ENCODE results near the gene CCR9. TPM values are rescaled to one million over a fixed set of nuclear protein-coding genes. Genes with fewer than 3 reads are reported as not detected.

The CCR9 gene
- total RNA-seq, 2 experiments from 2014 or later = not detected

DNA sequence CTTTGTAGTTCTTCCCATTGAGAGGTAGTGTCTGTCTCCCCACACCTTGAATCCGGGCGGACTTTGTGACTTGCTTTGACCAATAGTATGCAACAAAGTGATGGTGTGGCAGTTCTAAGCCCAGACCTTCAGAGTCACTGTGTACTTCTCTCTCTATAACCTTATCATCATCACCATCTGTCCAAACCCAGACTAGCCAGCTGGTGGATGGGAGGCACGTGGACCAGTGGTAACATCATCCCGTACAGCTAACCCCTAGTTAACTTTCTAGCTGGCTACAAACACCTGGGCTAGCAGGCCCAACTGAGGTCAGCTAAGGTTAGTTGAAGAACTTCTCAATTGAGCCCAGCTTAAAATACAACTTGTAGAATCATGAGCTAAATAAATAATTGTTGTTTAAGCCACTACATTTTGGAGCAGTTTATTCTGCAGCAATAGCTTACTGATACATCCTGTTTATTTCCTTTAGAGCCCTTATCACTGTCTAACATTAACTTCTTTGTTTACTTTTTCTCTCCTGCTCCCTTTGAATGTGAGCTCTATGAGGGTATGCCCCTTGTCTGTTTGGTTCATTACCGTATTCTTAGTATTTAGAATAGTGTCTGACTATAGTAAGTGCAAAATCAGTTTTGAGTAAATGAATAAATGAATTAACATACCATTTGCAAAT is 11.5 kb upstream of the CCR9 start:
- CTCF ChIA-PET = no interaction called here
- no peak for DNase-seq
- Mint-ChIP-seq H3K4me1 (ENCODE audit: low read depth) (peaks cover 8% of the 10 kb centered on the region), H3K27me3 (ENCODE audit: low read depth) (peaks cover 32% of the 10 kb centered on the region), H3K27ac (no peak overlapping the region), H3K36me3 (ENCODE audit: low read depth) (no peaks in the 10 kb centered on the region), H3K9me3 (peaks cover 4% of the 10 kb centered on the region), H3K4me3 (no peak overlapping the region)
- intact Hi-C loops (cut with micrococcal nuclease) = no loop called here

DNA sequence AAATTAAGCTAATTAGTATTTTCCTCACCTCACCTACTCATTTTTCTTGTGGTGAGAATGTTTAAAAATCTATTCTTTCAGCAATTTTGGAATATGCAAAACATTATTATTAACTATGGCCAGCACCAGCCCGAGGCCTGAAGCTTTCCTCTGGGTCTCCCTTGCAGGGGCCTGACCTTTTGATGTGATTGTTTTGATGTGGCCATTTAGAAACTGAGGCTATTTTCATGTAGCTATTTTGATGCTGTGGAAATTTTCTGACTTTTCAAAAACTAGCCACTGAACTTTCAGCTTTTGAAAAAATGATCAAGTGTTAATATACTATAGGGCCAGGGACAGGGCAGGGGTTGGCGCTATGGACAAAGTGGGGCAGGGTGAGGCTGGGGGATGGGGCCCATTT is 8.2 kb upstream of the CCR9 start:
- no peaks in the 10 kb centered on the region for H3K36me3 Mint-ChIP-seq (ENCODE audit: low read depth)
- H3K4me1 Mint-ChIP-seq (ENCODE audit: low read depth) = peaks cover 14% of the 10 kb centered on the region
- peaks cover 12% of the 10 kb centered on the region for H3K27me3 Mint-ChIP-seq (ENCODE audit: low read depth)
- H3K9me3 Mint-ChIP-seq = peaks cover 4% of the 10 kb centered on the region
- H3K4me3 Mint-ChIP-seq = no peak overlapping the region
- CTCF ChIA-PET = interaction anchor here (0.6 kb wide), 1 partner anchor 284 kb away, joined by 3 read pairs; the partner anchor contains the start of gene LIMD1
- H3K27ac Mint-ChIP-seq = no peak overlapping the region
- DNase-seq = no peak
- intact Hi-C loops (cut with micrococcal nuclease) = no loop called here

DNA sequence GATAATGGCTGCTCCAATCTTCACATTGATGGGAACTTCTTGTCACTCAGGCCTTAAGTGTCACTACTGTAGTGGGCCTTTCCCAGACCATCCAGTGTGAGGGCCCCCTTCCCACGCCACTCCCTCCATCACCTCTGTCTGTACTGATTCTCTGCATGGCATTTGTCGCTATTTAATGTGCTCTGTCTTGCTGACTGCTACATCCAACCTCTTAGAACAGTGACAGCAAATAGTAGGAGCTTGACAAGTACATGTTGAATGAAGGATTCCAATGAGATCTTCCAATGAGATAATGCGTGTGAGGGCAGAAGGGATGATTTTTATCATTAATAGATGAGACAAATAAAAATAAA is 5.6 kb upstream of the CCR9 start:
- no peak for DNase-seq
- Mint-ChIP-seq H3K4me1 (ENCODE audit: low read depth) (peaks cover 14% of the 10 kb centered on the region), H3K4me3 (no peak overlapping the region), H3K36me3 (ENCODE audit: low read depth) (no peaks in the 10 kb centered on the region), H3K27ac (no peak overlapping the region), H3K9me3 (no peaks in the 10 kb centered on the region), H3K27me3 (ENCODE audit: low read depth) (peaks cover 9% of the 10 kb centered on the region)
- intact Hi-C loops (cut with micrococcal nuclease) = loop anchor here (1.0 kb wide), 1 partner anchor 19 kb away; no protein-coding TSS in a partner anchor
- CTCF ChIA-PET = interaction anchor here (1.4 to 1.7 kb wide), 2 partner anchors 39 to 198 kb away, joined by 4 read pairs; no protein-coding TSS in a partner anchor

DNA sequence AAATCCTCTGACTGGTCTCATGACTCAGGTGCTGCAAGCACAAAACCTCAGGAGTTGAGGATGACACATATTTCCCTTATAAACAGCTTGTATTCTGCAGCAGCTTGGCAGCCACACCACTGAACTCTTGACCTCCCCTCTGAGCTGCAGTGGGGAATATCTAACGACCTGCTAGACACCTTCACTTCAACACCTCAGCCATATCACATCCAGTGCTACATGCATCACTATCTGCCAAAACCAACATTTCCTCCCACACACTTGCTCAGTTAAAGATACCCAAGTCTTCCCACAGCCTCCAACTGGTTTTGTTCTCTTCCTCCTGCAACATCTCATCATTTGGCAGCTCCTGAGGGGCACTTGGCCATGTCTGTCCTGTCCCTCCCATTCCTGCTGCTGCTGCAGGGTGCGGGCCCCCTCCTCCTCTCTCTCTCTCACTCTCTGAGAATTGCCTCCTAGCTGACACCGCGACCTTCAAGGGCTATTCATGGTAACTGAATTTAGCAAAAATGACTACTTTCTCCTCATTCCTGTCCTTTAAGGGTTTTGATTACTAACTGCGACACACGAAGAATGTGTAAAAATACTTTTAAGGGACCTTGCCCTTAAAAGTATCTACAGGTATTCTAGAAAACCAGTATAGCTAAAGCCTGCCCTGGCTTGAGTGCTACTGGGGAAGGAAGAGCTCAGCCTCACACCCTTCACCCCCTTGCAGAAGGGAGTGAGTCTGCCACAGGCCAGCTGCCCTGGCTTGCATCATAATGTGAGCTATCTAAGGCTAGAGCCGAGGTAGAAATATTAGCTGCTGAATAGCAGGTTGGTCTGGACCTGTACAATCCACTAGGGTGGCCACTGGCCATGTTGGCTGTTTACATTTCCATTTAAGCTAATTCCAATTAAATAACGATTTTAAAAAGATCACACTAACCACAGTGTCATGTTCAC is 5.0 kb upstream of the CCR9 start:
- intact Hi-C loops (cut with micrococcal nuclease) = loop anchor here (1.0 kb wide), 1 partner anchor 20 kb away; no protein-coding TSS in a partner anchor
- DNase-seq = peak; percentile 49
- CTCF ChIA-PET = interaction anchor here (0.9 to 1.7 kb wide), 3 partner anchors 38 to 198 kb away, joined by 3 to 4 read pairs (median 4); no protein-coding TSS in a partner anchor
- Mint-ChIP-seq H3K27me3 (ENCODE audit: low read depth) (peaks cover 6% of the 10 kb centered on the region), H3K27ac (no peak overlapping the region), H3K9me3 (no peaks in the 10 kb centered on the region), H3K4me1 (ENCODE audit: low read depth) (peaks cover 14% of the 10 kb centered on the region), H3K4me3 (no peak overlapping the region), H3K36me3 (ENCODE audit: low read depth) (no peaks in the 10 kb centered on the region)

DNA sequence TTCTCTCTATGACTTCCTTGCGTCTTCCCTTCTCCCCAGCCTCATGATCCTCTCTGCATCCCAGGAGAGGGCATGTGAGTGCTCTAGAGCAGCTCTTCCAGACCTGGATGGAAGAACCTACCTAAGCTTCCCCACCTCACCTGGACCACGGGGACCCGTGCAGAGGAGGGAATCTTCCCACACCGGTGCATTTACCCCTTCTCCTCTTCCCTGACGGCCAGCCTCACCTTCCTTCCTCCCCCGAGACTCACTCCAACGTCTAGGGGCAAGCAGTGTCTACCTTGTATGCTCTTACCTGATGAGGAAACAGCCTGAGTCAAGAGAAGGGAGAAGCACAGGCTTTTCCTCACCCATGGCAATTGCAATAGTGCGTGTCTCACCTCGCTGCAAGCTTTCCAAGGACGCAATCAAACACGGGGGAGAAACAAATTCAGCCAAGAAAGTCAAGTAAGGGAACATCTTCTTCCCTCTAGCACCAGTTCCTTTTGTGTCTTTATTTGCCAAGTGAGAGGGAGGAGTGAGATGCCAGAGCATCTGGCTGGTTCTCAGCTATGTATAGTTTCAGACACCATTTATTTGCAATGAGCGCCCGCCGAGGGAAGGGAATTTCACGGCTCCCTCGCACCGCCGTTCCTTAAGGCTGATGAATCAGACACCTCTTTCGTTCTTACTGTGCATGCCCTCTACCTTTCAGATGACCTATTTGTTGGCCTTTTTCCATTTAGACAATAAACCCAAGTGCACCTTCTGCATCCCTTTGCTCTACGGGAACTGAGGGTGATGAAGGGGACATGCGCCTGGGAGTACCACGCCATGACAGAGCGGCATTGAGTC is 1.8 kb upstream of the CCR9 start:
- Mint-ChIP-seq H3K27ac (no peak overlapping the region), H3K4me3 (no peak overlapping the region), H3K9me3 (no peaks in the 10 kb centered on the region), H3K4me1 (ENCODE audit: low read depth) (peaks cover 24% of the 10 kb centered on the region), H3K27me3 (ENCODE audit: low read depth) (peaks cover 4% of the 10 kb centered on the region), H3K36me3 (ENCODE audit: low read depth) (no peaks in the 10 kb centered on the region)
- no peak for DNase-seq
- intact Hi-C loops (cut with micrococcal nuclease) = no loop called here
- CTCF ChIA-PET = no interaction called here

DNA sequence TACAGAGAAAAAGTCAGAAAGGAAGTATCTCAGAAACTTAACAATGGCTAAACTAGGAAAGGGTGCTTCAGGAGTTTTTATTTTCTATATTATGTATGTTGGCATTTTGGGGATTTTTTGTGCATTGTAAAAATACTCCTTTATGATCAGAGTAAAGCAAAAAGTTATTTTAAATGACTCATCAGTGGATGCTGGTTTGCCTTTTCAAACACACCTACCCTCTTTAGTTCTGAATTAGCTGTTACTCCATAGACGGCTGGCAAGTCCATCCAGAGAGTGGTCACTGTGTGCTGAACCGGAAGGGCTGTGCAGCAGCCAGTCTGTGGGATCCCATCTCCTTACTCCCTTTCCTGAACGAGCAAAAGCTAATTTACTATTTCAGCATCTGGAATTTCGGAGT is 942 bp downstream of the CCR9 start:
- Mint-ChIP-seq H3K36me3 (ENCODE audit: low read depth) (no peaks in the 10 kb centered on the region), H3K4me1 (ENCODE audit: low read depth) (peaks cover 21% of the 10 kb centered on the region), H3K27me3 (ENCODE audit: low read depth) (peaks cover 14% of the 10 kb centered on the region), H3K9me3 (no peaks in the 10 kb centered on the region), H3K27ac (no peak overlapping the region), H3K4me3 (no peak overlapping the region)
- no peak for DNase-seq
- intact Hi-C loops (cut with micrococcal nuclease) = no loop called here
- CTCF ChIA-PET = interaction anchor here (0.6 to 1.1 kb wide), 2 partner anchors 224 to 227 kb away, joined by 3 to 5 read pairs; no protein-coding TSS in a partner anchor

DNA sequence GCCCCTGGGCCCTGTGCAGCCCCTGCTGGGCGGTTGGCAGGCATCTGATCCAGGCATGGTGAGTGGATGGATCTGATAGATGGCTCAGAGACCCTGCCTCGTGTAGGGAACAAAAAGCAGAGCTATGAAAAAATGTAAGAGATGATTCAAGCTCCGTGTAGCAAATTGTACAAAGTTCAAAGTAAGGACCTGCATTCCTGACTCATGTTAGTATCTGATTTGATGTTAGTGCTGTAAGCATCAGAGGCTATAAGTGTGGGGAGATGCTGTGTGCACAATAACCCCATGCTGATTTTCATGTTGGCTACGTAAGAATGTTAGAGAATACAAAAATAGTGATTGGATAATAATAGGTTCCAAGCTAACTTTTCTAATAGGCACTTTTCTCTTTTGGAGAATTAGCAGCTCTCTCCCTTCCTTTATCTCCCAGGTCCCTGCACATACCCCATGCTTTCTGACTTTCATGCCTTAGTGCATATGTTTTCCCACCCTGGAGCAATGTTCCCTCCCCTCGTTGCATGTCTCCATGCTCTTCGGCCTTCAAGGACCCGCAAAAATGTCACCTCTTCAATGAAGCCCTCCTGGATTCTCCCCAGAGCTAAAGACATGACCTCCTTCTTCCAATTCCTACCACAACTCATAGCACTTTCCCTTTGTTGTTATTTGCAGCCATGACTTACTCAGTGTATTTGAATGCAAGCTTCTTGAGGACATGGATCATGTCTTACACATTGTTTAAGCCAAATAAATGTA is 1.6 kb downstream of the CCR9 start:
- no peaks in the 10 kb centered on the region for H3K9me3 Mint-ChIP-seq
- no peak overlapping the region for H3K4me3 Mint-ChIP-seq
- no peak for DNase-seq
- peaks cover 25% of the 10 kb centered on the region for H3K4me1 Mint-ChIP-seq (ENCODE audit: low read depth)
- intact Hi-C loops (cut with micrococcal nuclease) = no loop called here
- H3K27me3 Mint-ChIP-seq (ENCODE audit: low read depth) = peaks cover 18% of the 10 kb centered on the region
- no peaks in the 10 kb centered on the region for H3K36me3 Mint-ChIP-seq (ENCODE audit: low read depth)
- CTCF ChIA-PET = interaction anchor here (0.6 to 1.1 kb wide), 3 partner anchors 191 to 228 kb away, joined by 3 to 5 read pairs (median 3); no protein-coding TSS in a partner anchor
- no peak overlapping the region for H3K27ac Mint-ChIP-seq

DNA sequence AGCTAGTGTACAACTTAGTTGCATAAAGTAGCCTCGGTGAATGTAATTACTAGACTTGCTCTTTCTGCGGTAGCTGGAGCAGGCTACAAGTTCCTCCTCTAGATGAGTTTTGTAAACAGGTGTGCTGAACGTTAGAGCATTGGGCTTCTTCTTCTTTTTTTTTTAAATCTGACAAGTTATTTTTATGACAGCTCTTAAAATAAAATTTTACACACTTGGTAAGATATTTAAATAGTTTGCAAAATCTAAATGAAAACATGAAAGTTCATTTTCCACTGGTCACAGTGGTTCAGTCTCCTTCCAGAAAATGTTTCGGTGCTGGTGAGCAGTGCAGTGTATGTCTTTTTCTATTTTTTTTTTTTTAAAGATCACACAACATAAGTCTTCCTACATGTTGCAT is 3.0 kb downstream of the CCR9 start:
- no peak overlapping the region for H3K4me3 Mint-ChIP-seq
- H3K27ac Mint-ChIP-seq = no peak overlapping the region
- H3K9me3 Mint-ChIP-seq = no peaks in the 10 kb centered on the region
- H3K36me3 Mint-ChIP-seq (ENCODE audit: low read depth) = no peaks in the 10 kb centered on the region
- DNase-seq = no peak
- intact Hi-C loops (cut with micrococcal nuclease) = no loop called here
- peaks cover 35% of the 10 kb centered on the region for H3K4me1 Mint-ChIP-seq (ENCODE audit: low read depth)
- peaks cover 16% of the 10 kb centered on the region for H3K27me3 Mint-ChIP-seq (ENCODE audit: low read depth)
- CTCF ChIA-PET = no interaction called here

DNA sequence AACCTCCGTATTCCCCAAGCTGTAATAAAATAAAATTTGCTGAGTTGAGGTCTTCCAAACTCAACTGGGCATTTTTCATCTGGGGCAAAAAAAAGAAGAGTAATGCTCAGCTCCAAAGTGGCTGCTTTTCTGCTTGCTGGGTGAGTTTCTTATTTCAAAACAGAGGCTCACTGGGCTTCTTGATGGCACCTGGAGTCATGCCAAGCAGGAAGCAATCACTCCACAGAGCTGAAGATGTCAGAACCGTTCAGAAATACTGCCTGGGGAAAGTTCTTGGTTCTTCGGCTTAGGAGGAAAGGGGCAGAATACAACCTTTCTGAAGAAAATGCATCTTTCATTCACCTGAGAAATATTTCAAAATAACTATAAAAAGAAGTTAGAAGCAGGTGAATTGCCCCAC is 4.1 kb downstream of the CCR9 start:
- Mint-ChIP-seq H3K4me1 (ENCODE audit: low read depth) (peaks cover 35% of the 10 kb centered on the region), H3K27me3 (ENCODE audit: low read depth) (peaks cover 16% of the 10 kb centered on the region), H3K4me3 (no peak overlapping the region), H3K27ac (no peak overlapping the region), H3K36me3 (ENCODE audit: low read depth) (no peaks in the 10 kb centered on the region), H3K9me3 (no peaks in the 10 kb centered on the region)
- CTCF ChIA-PET = no interaction called here
- intact Hi-C loops (cut with micrococcal nuclease) = no loop called here
- peak; percentile 24 for DNase-seq

DNA sequence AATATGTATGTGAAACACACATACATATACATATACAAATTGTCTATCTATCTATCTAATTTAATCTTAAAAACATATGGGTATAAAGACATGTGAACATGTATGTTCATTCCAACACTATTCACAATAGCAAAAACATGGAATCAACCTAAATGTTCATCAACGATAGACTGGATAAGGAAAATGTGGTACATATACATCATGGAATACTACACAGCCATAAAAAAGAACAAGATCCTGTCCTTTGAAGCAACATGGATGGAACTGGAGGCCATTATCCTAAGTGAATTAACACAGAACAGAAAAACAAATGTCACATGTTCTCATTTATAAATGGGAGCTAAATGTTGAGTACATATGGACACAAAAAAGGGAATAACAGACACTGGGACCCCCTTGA is 5.8 kb downstream of the CCR9 start:
- no peaks in the 10 kb centered on the region for H3K36me3 Mint-ChIP-seq (ENCODE audit: low read depth)
- H3K27ac Mint-ChIP-seq = no peak overlapping the region
- H3K27me3 Mint-ChIP-seq (ENCODE audit: low read depth) = peaks cover 16% of the 10 kb centered on the region
- CTCF ChIA-PET = no interaction called here
- no peaks in the 10 kb centered on the region for H3K9me3 Mint-ChIP-seq
- intact Hi-C loops (cut with micrococcal nuclease) = no loop called here
- no peak for DNase-seq
- H3K4me3 Mint-ChIP-seq = no peak overlapping the region
- peaks cover 35% of the 10 kb centered on the region for H3K4me1 Mint-ChIP-seq (ENCODE audit: low read depth)

DNA sequence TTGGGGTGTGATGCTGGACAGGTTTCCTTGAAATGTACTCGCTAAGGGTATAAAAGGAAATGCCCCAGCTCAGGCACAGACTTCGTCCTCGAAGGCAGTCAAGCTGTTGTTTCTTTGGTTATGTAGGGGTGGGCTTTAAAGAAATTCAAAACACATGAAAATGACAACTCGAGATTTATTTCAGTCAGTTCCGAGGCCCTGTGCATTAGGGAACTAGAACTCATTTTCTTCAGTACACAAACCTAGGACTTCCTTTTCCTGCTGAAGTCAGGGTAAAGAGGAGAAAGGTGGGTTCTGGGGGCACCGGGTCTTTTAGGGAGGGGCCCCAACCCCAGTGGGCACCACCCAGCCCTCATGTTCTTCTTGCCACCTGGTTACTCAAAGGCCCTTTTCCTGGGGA is 7.7 kb downstream of the CCR9 start:
- CTCF ChIA-PET = interaction anchor here (0.8 to 1.3 kb wide), 3 partner anchors 25 to 185 kb away, joined by 3 to 4 read pairs (median 3); no protein-coding TSS in a partner anchor
- intact Hi-C loops (cut with micrococcal nuclease) = no loop called here
- no peak for DNase-seq
- no peak overlapping the region for H3K27ac Mint-ChIP-seq
- H3K27me3 Mint-ChIP-seq (ENCODE audit: low read depth) = peaks cover 13% of the 10 kb centered on the region
- H3K4me3 Mint-ChIP-seq = no peak overlapping the region
- peaks cover 25% of the 10 kb centered on the region for H3K4me1 Mint-ChIP-seq (ENCODE audit: low read depth)
- H3K9me3 Mint-ChIP-seq = no peaks in the 10 kb centered on the region
- H3K36me3 Mint-ChIP-seq (ENCODE audit: low read depth) = no peaks in the 10 kb centered on the region
